ENCODE results near the gene ARL4C. TPM values are rescaled to one million over a fixed set of nuclear protein-coding genes. Genes with fewer than 3 reads are reported as not detected.

The ARL4C gene
- total RNA-seq, result 18.4 to 21.4 TPM (median 20.7 TPM) in 3 replicates

- no peaks in the 10 kb centered on the region for H3K9me3 Mint-ChIP-seq
- peaks cover 4% of the 10 kb centered on the region for H3K27me3 Mint-ChIP-seq (ENCODE audit: low read depth)
- H3K4me3 Mint-ChIP-seq, result peak within 1 kb of the TSS; percentile 87
- no peaks in the 10 kb centered on the region for H3K36me3 Mint-ChIP-seq
- DNase-seq (ENCODE audit: low spot score in 2 of 2, unreplicated experiment in 2 of 2), result peak; percentile 58 to 73
- peaks cover 33% of the 10 kb centered on the region for H3K4me1 Mint-ChIP-seq
- peak within 1 kb of the TSS; percentile 91 for H3K27ac Mint-ChIP-seq
- TF ChIP-seq CTCF (IDR thresholded peaks at IDR 0.05; ENCODE audit: unreplicated experiment), result no peak
Measured at GRCh38 chr2:234496835-234497593, at the start of gene ARL4C. Gene ARL4C (minus strand): TSS chr2:234497081. CDS start chr2:234496586, 495 bp downstream.

- no peaks in the 10 kb centered on the region for H3K9me3 Mint-ChIP-seq
- peak; percentile 99 for TF ChIP-seq CTCF (IDR thresholded peaks at IDR 0.05; ENCODE audit: unreplicated experiment)
- no peaks in the 10 kb centered on the region for H3K36me3 Mint-ChIP-seq
- no peak overlapping the region for H3K4me3 Mint-ChIP-seq
- H3K27me3 Mint-ChIP-seq (ENCODE audit: low read depth), result peaks cover 34% of the 10 kb centered on the region
- peaks cover 6% of the 10 kb centered on the region for H3K4me1 Mint-ChIP-seq
- DNase-seq (ENCODE audit: low spot score in 2 of 2, unreplicated experiment in 2 of 2), result peak; percentile 62 to 88
- H3K27ac Mint-ChIP-seq, result no peak overlapping the region
Measured at GRCh38 chr2:234544659-234545611, 48.1 kb upstream of the ARL4C start.

- no peak for DNase-seq (ENCODE audit: low spot score in 2 of 2, unreplicated experiment in 2 of 2)
- Mint-ChIP-seq H3K36me3 (no peaks in the 10 kb centered on the region), H3K27ac (no peak overlapping the region), H3K27me3 (ENCODE audit: low read depth) (peaks cover 19% of the 10 kb centered on the region), H3K9me3 (peaks cover 5% of the 10 kb centered on the region), H3K4me3 (no peak overlapping the region), H3K4me1 (peaks cover 6% of the 10 kb centered on the region)
- no peak for TF ChIP-seq CTCF (IDR thresholded peaks at IDR 0.05; ENCODE audit: unreplicated experiment)
Measured at GRCh38 chr2:234542742-234543141, 45.9 kb upstream of the ARL4C start.

GRCh38 chr2:234537929-234538328 lies 41.0 kb upstream of the ARL4C start:
- TF ChIP-seq CTCF (IDR thresholded peaks at IDR 0.05; ENCODE audit: unreplicated experiment), result no peak
- no peak for DNase-seq (ENCODE audit: low spot score in 2 of 2, unreplicated experiment in 2 of 2)
- no peaks in the 10 kb centered on the region for H3K36me3 Mint-ChIP-seq
- H3K27ac Mint-ChIP-seq, result no peak overlapping the region
- peaks cover 10% of the 10 kb centered on the region for H3K9me3 Mint-ChIP-seq
- H3K4me1 Mint-ChIP-seq, result no peaks in the 10 kb centered on the region
- no peak overlapping the region for H3K4me3 Mint-ChIP-seq
- no peaks in the 10 kb centered on the region for H3K27me3 Mint-ChIP-seq (ENCODE audit: low read depth)

- H3K27me3 Mint-ChIP-seq (ENCODE audit: low read depth), result no peaks in the 10 kb centered on the region
- peaks cover 15% of the 10 kb centered on the region for H3K9me3 Mint-ChIP-seq
- no peak for TF ChIP-seq CTCF (IDR thresholded peaks at IDR 0.05; ENCODE audit: unreplicated experiment)
- H3K4me1 Mint-ChIP-seq, result no peaks in the 10 kb centered on the region
- H3K27ac Mint-ChIP-seq, result no peak overlapping the region
- H3K36me3 Mint-ChIP-seq, result no peaks in the 10 kb centered on the region
- H3K4me3 Mint-ChIP-seq, result no peak overlapping the region
- DNase-seq (ENCODE audit: low spot score in 2 of 2, unreplicated experiment in 2 of 2), result no peak
Measured at GRCh38 chr2:234536178-234536965, 39.5 kb upstream of the ARL4C start.

Measured in mesothelial cell of epicardium (in vitro differentiated cells).